Esophagus mucosa (tissue), 1 donor: ENCODE data around the gene SIAH3. TPM values are rescaled to one million over a fixed set of nuclear protein-coding genes. Genes with fewer than 3 reads are reported as not detected.

ENCODE experiments used
- ATAC-seq: fragments of 200-7000 bp; cut with Tn5 transposase; one replicate; pipeline ENCODE4 v1.9.1; 2020
- total RNA-seq: library from RNA; stranded (reverse); gene quantifications from one replicate; pipeline ENCODE4 v1.2.4, GENCODE V29; 2023
- donor health status: DM: yes; HTN: yes; CAD: no.

SIAH3 gene
- total RNA-seq, 1 donor from 2014 or later, result 0.04 TPM

DNA sequence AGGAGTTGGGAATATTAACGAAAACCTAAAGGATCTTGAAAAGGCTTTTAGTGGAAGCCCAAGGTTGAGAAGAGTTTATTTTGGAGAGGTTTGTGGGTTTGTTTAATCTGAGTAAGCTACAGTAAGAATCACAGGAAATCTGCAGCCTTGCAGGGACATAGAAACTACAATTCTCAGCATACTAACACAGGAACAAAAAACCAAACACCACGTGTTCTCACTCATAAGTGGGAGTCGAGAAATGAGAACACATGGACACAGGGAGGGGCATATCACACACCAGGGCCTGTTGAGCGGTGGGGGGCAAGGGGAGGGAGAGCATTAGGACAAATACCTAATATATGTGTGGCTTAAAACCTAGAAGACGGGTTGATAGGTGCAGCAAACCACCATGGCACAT lies 8.7 kb upstream of the SIAH3 start:
- no peak for ATAC-seq

GRCh38 chr13:45859705-45860104 lies 8.2 kb upstream of the SIAH3 start:
- no peak for ATAC-seq

DNA sequence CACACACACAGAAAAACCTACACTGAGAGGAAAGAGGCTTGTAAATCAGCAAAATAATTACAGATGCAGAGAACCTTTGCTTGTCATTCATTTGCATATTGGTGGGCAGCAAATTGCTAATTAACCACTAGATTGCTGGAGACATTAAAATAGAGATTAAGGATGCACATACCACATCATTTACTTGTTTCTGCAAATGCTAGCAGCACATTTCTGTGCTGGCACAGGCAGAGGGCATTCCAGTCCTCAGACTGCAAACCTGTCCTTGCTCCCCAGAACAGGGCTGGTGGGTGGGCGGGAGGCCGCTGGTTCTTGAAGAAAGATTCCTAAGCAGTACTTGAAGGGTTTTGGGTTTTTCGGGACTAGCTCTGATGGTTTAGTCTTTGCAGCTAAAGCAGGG lies 941 bp upstream of the SIAH3 start:
- ATAC-seq, result no peak

- no peak for ATAC-seq
These were observed 403 bp upstream of the SIAH3 start for GRCh38 chr13:45851956-45852355.

DNA sequence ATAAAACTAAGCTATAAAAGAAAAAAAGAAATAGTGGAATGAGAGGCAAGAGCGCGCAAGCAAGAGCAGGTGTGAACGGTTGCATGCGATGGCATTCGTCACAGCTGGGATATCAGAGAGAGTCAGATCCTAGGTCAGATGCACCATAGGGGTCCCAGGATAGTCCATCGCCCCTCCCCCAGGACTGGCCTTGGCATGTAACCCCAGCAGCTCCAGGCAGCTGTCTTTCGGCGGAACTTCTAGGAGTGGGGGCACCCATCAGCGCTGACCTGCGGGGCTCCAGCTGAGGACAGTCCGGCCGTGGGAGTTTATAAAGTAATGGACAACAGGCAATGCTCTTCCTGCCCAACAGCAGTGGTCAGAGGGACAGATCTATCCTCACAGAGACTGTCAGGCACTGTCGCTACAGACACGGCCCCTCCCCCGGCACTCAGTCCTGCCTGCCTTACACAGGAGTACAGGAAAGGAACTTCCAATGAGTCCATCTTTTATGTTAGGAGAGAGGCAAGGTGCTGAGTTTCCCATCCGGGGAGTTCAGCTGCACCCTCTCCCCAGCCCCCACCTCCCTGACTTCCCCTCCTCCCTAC lies 1.4 kb downstream of the SIAH3 start:
- ATAC-seq, result peak; percentile 13

- no peak for ATAC-seq
These were observed 2.1 kb downstream of the SIAH3 start for GRCh38 chr13:45849408-45849807.

- peak; percentile 40 for ATAC-seq
These were observed 3.9 kb downstream of the SIAH3 start for GRCh38 chr13:45847554-45848224.

DNA sequence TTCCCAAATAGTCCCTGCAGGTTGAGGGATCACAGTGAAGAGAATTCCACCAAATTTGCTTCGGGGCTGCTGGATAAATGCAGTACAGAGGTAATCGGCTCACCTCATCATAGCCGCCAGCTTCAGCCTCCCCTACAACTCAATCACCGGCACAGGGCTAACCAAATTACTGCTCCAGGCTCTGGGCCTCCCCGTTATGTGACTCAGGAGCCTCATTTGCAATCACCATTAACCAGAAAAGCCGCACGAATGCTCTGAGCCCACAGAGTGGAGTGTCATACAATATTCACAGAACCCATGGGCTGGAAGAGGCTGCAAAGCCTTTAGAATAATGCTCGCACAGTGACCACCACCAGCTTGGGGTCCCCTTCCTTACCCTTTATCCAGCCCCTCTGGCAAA lies 4.9 kb downstream of the SIAH3 start:
- no peak for ATAC-seq

DNA sequence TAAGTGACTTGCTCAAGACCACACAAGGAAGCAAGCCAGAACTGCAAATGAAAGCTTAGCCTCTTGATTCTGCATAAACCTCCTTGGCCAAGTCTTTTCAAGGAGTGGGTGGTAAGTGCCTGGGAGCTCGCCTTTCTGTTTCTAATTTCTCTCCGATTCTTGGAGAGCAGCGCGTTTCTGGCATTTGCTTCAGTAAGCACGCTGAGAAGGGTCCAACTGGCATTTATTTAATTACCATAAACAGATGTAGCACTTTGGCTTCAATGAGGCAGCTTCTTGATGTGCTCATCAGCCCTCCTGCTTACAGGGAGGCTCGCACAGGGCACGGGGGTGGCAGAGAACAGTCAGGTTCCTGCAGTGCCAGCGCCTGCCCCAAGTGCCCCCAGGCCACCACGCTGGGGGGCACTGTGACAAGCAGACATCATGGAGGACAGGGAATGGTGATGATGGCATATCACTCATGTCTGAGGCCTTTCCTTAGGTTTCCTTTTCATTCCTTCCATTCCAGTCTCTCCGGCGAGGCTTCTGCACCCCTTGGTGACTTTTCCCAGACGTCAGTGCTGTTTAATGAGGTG lies 13.3 kb downstream of the SIAH3 start:
- no peak for ATAC-seq

DNA sequence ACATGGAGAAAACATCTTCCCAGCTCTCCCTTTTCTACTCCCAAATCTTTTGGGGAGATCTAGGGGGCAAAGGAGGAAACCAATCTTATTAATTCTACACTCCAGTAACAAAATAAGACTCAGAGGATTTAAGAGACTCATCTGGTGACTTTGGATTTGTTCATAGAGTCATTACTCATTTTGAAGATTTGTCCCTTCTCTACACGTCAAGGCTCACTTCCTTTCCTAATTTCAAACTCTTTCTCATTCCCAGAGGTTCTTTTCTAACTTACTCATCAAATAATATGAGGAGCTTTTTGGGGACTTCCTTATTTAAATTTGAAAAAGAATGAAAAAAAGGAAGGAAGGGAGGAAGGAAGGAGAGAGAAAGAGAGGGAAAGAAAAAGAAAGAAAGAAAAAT lies 14.4 kb downstream of the SIAH3 start:
- ATAC-seq, result no peak

DNA sequence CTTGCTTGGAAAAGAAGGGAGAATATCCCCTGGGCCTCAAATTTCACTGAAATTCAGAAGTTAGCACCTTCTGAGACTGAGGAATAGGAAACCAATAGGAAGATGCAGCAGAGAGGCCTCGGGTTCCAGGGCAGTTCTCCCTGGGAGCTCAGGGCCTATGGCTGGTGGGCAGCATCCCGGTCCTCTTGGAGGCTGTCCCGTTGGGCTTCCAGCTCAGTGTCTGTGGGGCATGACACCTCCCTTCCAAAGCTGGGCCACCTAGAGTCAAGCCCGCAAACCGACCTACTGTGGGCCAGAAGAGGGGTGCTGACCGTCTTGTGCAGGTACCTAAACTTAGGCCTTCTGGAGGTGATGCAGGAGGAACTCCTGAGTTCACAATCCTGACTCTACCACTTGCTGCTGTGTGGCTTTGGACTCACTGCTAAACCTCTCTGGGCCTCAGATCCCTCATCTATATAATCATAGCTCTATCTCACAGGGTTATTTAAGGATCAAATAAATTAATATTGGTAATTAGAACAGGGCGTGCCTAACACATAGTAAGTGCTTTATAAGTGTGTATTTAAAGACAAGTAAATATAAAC lies 17.1 kb downstream of the SIAH3 start:
- no peak for ATAC-seq

DNA sequence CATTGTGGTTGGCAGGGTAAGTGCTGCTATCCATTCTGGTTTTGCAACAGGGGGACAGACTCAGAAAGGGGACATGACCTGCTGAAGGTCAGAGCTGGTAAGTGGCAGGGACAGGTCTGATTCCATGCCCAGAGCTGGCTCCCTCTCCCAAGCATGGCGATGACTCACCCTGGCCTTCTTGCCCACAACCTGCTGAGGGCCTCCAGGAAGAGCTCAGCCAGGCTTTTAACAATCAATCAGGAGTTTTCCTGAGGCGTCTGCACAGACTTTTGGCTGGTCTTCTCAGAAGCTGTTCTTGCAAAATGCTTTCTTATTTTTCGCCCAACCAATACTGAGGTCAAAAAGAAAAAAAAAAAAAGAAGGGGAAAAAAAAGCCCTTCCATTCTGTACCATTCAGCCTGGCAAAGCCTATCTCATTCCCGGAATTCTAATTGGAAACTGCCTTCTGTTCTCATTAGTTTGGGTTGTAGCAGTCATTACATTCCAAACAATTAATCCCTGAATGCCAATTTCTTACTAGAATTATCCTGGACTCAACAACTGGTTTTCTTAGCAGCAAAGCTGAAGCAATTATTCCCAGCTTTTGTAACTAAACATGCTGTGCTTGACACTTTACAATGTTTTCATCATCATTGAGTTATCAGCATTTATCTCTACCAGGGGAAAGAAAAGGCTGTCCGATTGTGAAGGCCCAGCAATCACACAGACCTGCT lies 17.7 kb downstream of the SIAH3 start:
- ATAC-seq, result peak; percentile 81

DNA sequence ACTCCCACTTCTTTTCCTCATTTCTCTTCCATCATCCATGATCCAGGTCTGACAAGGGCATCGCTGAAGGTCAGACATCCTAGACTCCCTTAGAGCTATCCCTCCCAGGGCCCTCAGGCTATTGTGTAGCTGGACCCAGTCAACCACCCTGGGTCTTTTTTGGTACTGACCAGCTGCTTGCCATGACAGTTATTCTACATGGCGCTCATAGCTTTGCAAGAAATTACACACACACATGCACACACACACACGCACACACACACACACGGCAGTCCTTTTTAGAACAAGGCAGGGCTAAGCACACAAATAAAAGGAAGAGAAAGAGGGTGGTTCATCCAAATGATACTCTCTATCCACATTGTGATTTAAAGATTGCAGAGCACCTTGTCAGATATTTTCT lies 18.3 kb downstream of the SIAH3 start:
- ATAC-seq, result no peak

DNA sequence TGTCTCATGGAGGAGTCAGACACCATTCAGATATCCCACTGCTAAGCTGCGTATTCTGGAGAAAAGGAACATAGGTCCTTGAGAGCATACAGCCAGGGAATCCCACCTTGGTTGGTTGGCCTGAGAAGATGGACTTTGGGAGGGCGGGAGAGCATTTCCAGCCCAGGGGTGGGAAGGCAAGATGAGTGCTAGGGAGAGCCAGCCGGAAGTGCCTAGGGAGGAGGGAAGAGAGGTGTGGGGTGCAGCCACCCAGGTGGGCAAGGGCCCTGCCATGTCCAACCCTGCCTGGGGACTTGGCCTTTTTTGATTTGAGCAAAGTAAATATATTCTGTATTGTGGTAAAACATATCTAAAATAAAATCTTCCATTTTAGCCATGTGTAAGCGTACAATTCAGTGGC lies 19.7 kb downstream of the SIAH3 start:
- ATAC-seq, result no peak

GRCh38 chr13:45830121-45830520 lies 21.4 kb downstream of the SIAH3 start:
- no peak for ATAC-seq

DNA sequence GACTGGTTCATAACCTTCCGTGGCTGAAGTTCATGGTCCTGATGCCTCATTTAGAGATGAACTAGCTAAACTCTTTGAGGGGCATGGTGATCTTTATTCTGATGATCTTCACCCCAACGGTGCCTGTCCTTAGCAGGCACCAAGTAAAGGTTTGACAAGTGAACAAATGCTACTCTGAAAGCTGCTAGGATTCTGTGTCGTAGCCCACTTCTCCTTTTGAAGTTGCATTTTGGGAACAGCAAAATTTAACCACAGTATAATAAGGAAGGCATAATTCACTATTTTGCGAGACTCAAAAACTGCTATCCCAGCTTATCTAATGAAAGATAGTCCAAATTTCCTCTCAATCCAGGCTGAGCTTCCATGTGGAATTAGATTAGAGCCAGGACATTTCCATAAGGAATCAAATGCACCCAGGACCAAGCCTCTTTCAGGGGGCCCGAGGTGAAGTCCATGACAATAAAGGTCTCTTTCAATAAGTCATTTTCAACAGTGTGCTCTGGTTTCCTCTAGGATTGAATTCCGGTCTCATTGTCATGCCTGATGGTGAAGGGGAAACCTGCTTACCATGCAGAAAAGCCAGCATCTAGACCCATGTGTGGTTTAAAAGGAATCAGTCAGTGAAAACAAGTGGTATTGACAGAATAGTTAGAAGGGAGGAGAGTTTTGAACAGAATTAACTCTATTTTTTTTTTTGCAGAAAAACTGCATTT lies 23.1 kb downstream of the SIAH3 start:
- ATAC-seq, result no peak

DNA sequence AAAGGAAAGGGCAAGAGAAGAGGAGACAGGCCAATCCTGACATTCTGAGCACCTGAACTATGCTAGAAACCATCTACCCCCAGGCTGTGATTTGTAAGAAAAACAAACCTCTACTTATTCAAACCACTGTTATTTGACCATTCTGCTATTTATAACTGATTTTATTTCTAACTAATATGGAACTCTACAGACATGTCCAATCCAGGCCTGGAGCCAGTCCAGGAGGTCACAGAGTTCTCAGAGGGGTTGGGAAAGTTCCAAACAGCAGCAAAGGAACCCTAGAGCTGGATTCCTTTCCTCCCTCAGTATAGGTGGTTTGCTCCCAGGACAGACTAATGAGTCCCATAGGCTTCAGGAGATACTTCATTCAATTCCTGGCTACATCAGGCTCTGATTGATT lies 24.2 kb downstream of the SIAH3 start:
- ATAC-seq, result no peak

DNA sequence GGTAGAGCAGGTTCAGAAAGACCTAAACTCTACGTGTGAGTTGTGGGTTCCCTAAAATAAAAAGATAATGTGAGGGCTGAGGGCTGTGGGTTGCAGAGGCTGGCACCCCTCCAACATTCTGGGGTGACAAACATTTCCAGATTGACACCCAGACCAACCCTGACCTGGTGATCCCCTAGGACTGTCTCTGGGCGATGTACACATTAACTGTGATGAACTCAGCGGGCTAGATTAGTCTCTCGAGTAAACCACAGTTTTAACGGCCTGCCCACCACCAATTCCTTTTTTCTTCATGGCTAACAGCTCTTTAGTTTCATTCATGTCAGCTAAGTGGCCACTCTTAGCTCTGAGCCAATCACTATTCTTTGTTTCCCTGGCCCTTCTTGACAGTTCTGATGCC lies 24.8 kb downstream of the SIAH3 start:
- ATAC-seq, result no peak

DNA sequence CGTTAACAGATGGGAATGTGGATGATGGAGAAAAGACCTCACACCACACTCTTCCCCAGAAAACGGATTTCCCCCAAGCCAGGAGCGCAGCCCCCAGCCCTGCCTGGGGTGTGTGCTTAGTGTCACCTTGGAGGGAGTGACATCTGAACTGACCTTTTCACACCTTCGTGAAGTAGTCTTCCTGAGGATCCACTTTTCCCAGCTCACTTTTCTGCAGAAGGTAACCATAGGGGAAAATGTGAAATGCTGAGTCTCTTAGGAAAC lies 26.2 kb downstream of the SIAH3 start:
- ATAC-seq, result no peak

- ATAC-seq, result peak; percentile 38
These were observed 28.0 kb downstream of the SIAH3 start for GRCh38 chr13:45823583-45823982.

- no peak for ATAC-seq
These were observed 29.7 kb downstream of the SIAH3 start for GRCh38 chr13:45821811-45822210.

GRCh38 chr13:45820106-45820838 lies 31.3 kb downstream of the SIAH3 start:
- no peak for ATAC-seq
